ENCODE measurements around the gene SNX8. TPM values are rescaled to one million over a fixed set of nuclear protein-coding genes. Genes with fewer than 3 reads are reported as not detected.

Gene SNX8
- total and polyA plus RNA-seq, 8 donors, result 17.0 to 60.5 (median 27.4) TPM

- DNase-seq (peak in 1 of 4 donors; percentile 66), ATAC-seq (no peak)
- Histone ChIP-seq H3K4me1 (no peaks in the 10 kb centered on the region), H3K27ac (no peak overlapping the region), H3K36me3 (peaks cover 0 to 64% of the 10 kb centered on the region in 2 donors), H3K4me3 (no peak overlapping the region), H3K9me3 (no peaks in the 10 kb centered on the region), H3K27me3 (no peaks in the 10 kb centered on the region)
- no peak for TF ChIP-seq CTCF (IDR thresholded peaks at IDR 0.05)
- intact Hi-C loops (cut with DNase I), result no loop called here
Measured at GRCh38 chr7:2255145-2256139, 58.8 kb downstream of the SNX8 start.

GRCh38 chr7:2254429-2255144 lies 59.7 kb downstream of the SNX8 start:
- intact Hi-C loops (cut with DNase I), result no loop called here

GRCh38 chr7:2253525-2254244 lies 60.6 kb downstream of the SNX8 start:
- intact Hi-C loops (cut with DNase I), result no loop called here
- TF ChIP-seq CTCF (IDR thresholded peaks at IDR 0.05), result no peak
- H3K27ac ChIP-seq, result no peak overlapping the region
- no peaks in the 10 kb centered on the region for H3K9me3 ChIP-seq
- H3K27me3 ChIP-seq, result no peaks in the 10 kb centered on the region
- ATAC-seq, result no peak
- H3K4me3 ChIP-seq, result no peak overlapping the region
- H3K36me3 ChIP-seq, result peaks cover 0 to 60% of the 10 kb centered on the region in 2 donors
- DNase-seq, result peak in 1 of 4 donors; percentile 71
- peaks cover 5 to 14% of the 10 kb centered on the region in 2 donors for H3K4me1 ChIP-seq

More at GRCh38 chr7:2254429-2255144, 59.7 kb downstream of the SNX8 start:
- peaks cover 0 to 62% of the 10 kb centered on the region in 2 donors for H3K36me3 ChIP-seq
- no peak overlapping the region for H3K27ac ChIP-seq
- DNase-seq, result peak in 1 of 4 donors; percentile 69
- TF ChIP-seq CTCF (IDR thresholded peaks at IDR 0.05), result no peak
- H3K27me3 ChIP-seq, result no peaks in the 10 kb centered on the region
- peaks cover under 1 to 5% of the 10 kb centered on the region in 2 donors for H3K4me1 ChIP-seq
- no peak for ATAC-seq
- no peaks in the 10 kb centered on the region for H3K9me3 ChIP-seq
- no peak overlapping the region for H3K4me3 ChIP-seq

- Histone ChIP-seq H3K9me3 (no peaks in the 10 kb centered on the region), H3K36me3 (peaks cover 0 to 57% of the 10 kb centered on the region in 2 donors), H3K4me3 (no peak overlapping the region), H3K27me3 (no peaks in the 10 kb centered on the region), H3K27ac (no peak overlapping the region), H3K4me1 (peaks cover 8 to 20% of the 10 kb centered on the region in 2 donors)
- no peak for TF ChIP-seq CTCF (IDR thresholded peaks at IDR 0.05)
- ATAC-seq (peak; percentile 71), DNase-seq (peak in 1 of 4 donors; percentile 67)
- intact Hi-C loops (cut with DNase I), result no loop called here
Measured at GRCh38 chr7:2253021-2253420, 61.2 kb downstream of the SNX8 start.
